K562 (cell line): ENCODE data around the gene ITGAL. TPM values are rescaled to one million over a fixed set of nuclear protein-coding genes. Genes with fewer than 3 reads are reported as not detected.

Experiments used
- AFF1 ChIP-seq, 2 experiments: fragments of 450-650 bp; IDR thresholded peaks; 2 replicates each; pipeline ENCODE4 v1.6.1; 2018; ENCODE audit warnings: mild to moderate bottlenecking in 2 of 2, low read depth in 1 of 2; ENCODE audit not compliant: partially characterized antibody in 2 of 2
- ATF7 ChIP-seq: fragments of 450-650 bp; IDR thresholded peaks from 2 replicates; pipeline ENCODE4 v1.7.1; 2014; ENCODE audit warnings: mild to moderate bottlenecking, moderate library complexity
- E2F3 ChIP-seq: fragments of 250-450 bp; sonication (Bioruptor Pico); IDR thresholded peaks from 2 replicates; pipeline ENCODE4 v1.4.0; 2020; ENCODE audit warnings: mild to moderate bottlenecking
- KLF13 ChIP-seq: fragments of 450-650 bp; IDR thresholded peaks from 2 replicates; pipeline ENCODE4 v1.6.1; 2016; ENCODE audit warnings: missing genetic modification characterization, low read depth, mild to moderate bottlenecking, missing compliant biosample characterization, moderate library complexity, borderline replicate concordance
- L3MBTL2 ChIP-seq: fragments of 450-650 bp; IDR thresholded peaks from 2 replicates; pipeline ENCODE4 v1.6.1; 2016; ENCODE audit warnings: mild to moderate bottlenecking, moderate library complexity
- POLR2B ChIP-seq: fragments of 450-650 bp; IDR thresholded peaks from 2 replicates; pipeline ENCODE4 v1.6.1; 2018; ENCODE audit warnings: low read depth; ENCODE audit not compliant: partially characterized antibody
- RAD21 ChIP-seq, 2 experiments: fragments of 250-450 bp in 1 of 2; fragments of 450-650 bp in 1 of 2; sonication (Bioruptor Pico) in 1 of 2; formaldehyde crosslinking in 1 of 2; IDR thresholded peaks in 1 of 2; conservative IDR thresholded peaks in 1 of 2; 2 replicates each; pipeline versions ENCODE4 v1.4.0 to v1.8.0; 2020 to 2022; ENCODE audit warnings: mild to moderate bottlenecking in 2 of 2, moderate library complexity in 1 of 2
- TCF7L2 ChIP-seq: fragments of 150-350 bp; IDR thresholded peaks from 2 replicates; pipeline ENCODE4 v1.6.1; 2016; ENCODE audit warnings: low read depth, mild to moderate bottlenecking, low read length, moderate library complexity
- ZNF174 ChIP-seq: fragments of 250-450 bp; sonication (Bioruptor Pico); IDR thresholded peaks from 2 replicates; pipeline ENCODE4 v1.4.0; 2020; ENCODE audit warnings: mild to moderate bottlenecking
- polyA plus RNA-seq, 8 experiments: library from polyadenylated mRNA; depleted of rRNA in 4 of 8; stranded (reverse) in 5 of 8; unstranded in 3 of 8; fragments of >200 nt; fragmentation: Nextera tagmentation in 2 of 8; fragmentation: Illumina TruSeq in 1 of 8; extraction: Ambion mirVana in 2 of 8; extraction: Trizol in 1 of 8; gene quantifications; 2 replicates each; pipeline versions ENCODE4 v1.2.1 to v1.2.3, GENCODE V29; 2011 to 2014; ENCODE audit warnings: inconsistent platforms in 1 of 8, missing spikeins in 1 of 8
- total RNA-seq, 7 experiments: library from RNA; depleted of rRNA in 6 of 7; stranded (reverse); fragments of >200 nt in 6 of 7; fragmentation: Illumina TruSeq in 2 of 7; extraction: Trizol in 2 of 7; gene quantifications; 2 replicates each; pipeline versions ENCODE4 v1.2.1 to v1.2.3, GENCODE V29; 2011 to 2021; ENCODE audit warnings: low replicate concordance in 1 of 7
- TF ChIP-seq, protein P1 (sequence below), 2 experiments: fragments of 450-650 bp; formaldehyde crosslinking in 1 of 2; IDR thresholded peaks; 2 replicates each; pipeline versions ENCODE4 v1.4.0 to v1.6.1; 2014 to 2020; ENCODE audit warnings: mild to moderate bottlenecking in 2 of 2, borderline replicate concordance in 1 of 2, low read depth in 1 of 2
- TF ChIP-seq, protein P2 (sequence below): fragments of 450-650 bp; IDR thresholded peaks from 2 replicates; pipeline ENCODE4 v1.6.1; 2016

Gene ITGAL
- total and polyA plus RNA-seq, 9 of the 15 experiments (the other 6 are each of a cell fraction or from before 2014, with no cell fraction given), result 0.01 to 0.53 TPM; not detected in 7

- TF ChIP-seq, protein P1, sequence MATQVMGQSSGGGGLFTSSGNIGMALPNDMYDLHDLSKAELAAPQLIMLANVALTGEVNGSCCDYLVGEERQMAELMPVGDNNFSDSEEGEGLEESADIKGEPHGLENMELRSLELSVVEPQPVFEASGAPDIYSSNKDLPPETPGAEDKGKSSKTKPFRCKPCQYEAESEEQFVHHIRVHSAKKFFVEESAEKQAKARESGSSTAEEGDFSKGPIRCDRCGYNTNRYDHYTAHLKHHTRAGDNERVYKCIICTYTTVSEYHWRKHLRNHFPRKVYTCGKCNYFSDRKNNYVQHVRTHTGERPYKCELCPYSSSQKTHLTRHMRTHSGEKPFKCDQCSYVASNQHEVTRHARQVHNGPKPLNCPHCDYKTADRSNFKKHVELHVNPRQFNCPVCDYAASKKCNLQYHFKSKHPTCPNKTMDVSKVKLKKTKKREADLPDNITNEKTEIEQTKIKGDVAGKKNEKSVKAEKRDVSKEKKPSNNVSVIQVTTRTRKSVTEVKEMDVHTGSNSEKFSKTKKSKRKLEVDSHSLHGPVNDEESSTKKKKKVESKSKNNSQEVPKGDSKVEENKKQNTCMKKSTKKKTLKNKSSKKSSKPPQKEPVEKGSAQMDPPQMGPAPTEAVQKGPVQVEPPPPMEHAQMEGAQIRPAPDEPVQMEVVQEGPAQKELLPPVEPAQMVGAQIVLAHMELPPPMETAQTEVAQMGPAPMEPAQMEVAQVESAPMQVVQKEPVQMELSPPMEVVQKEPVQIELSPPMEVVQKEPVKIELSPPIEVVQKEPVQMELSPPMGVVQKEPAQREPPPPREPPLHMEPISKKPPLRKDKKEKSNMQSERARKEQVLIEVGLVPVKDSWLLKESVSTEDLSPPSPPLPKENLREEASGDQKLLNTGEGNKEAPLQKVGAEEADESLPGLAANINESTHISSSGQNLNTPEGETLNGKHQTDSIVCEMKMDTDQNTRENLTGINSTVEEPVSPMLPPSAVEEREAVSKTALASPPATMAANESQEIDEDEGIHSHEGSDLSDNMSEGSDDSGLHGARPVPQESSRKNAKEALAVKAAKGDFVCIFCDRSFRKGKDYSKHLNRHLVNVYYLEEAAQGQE (IDR thresholded peaks at IDR 0.05; ENCODE audit: borderline replicate concordance), result no peak
- TF ChIP-seq, protein P1 (CRISPR knock-in tag; IDR thresholded peaks at IDR 0.05; ENCODE audit: low read depth), result peak; percentile 75; the same call in 1 of the 2 replicates
- TF ChIP-seq ZNF174 (CRISPR knock-in tag) (no peak), E2F3 (0 out of 2 replicates have a peak, but pooled peaks have one; percentile 59), RAD21 (CRISPR knock-in tag; conservative IDR thresholded peaks at IDR 0.05 in 1 of 2, IDR thresholded peaks at IDR 0.05 in 1 of 2) (peak in 1 of 2 experiments; percentile 9; a peak in 1 of 4 replicates), ATF7 (peak; percentile 78), TCF7L2 (no peak), KLF13 (0 out of 2 replicates have a peak, but pooled peaks have one; percentile 42), L3MBTL2 (peak; percentile 61), POLR2B (peak; percentile 67), AFF1 (IDR thresholded peaks at IDR 0.05; ENCODE audit: low read depth in 1 of 2, partially characterized antibody in 2 of 2) (peak in 1 of 2 experiments; percentile 76)
- TF ChIP-seq, protein P2, sequence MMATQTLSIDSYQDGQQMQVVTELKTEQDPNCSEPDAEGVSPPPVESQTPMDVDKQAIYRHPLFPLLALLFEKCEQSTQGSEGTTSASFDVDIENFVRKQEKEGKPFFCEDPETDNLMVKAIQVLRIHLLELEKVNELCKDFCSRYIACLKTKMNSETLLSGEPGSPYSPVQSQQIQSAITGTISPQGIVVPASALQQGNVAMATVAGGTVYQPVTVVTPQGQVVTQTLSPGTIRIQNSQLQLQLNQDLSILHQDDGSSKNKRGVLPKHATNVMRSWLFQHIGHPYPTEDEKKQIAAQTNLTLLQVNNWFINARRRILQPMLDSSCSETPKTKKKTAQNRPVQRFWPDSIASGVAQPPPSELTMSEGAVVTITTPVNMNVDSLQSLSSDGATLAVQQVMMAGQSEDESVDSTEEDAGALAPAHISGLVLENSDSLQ, result peak; percentile 65
Observed at GRCh38 chr16:30571445-30572322, 99.1 kb downstream of the ITGAL start, which contains the start of gene ZNF688 (continued).
